C4-2B (cell line): ENCODE measurements around the gene ST6GALNAC6.
A peak's percentile ranks its signal among the peaks of the same experiment; 100 is the strongest.

Source experiments
- H3K27ac ChIP-seq: fragments of 450-650 bp; 2 replicates; pipeline ENCODE4 v1.5.1; 2017
- ZFX ChIP-seq: fragments of 450-650 bp; IDR thresholded peaks from 2 replicates; pipeline ENCODE4 v1.6.1; 2017
- TF ChIP-seq, protein P1 (sequence below): fragments of 450-650 bp; conservative IDR thresholded peaks from 2 replicates; pipeline ENCODE4 v1.5.1; 2017; ENCODE audit warnings: mild to moderate bottlenecking

ST6GALNAC6 gene

DNA sequence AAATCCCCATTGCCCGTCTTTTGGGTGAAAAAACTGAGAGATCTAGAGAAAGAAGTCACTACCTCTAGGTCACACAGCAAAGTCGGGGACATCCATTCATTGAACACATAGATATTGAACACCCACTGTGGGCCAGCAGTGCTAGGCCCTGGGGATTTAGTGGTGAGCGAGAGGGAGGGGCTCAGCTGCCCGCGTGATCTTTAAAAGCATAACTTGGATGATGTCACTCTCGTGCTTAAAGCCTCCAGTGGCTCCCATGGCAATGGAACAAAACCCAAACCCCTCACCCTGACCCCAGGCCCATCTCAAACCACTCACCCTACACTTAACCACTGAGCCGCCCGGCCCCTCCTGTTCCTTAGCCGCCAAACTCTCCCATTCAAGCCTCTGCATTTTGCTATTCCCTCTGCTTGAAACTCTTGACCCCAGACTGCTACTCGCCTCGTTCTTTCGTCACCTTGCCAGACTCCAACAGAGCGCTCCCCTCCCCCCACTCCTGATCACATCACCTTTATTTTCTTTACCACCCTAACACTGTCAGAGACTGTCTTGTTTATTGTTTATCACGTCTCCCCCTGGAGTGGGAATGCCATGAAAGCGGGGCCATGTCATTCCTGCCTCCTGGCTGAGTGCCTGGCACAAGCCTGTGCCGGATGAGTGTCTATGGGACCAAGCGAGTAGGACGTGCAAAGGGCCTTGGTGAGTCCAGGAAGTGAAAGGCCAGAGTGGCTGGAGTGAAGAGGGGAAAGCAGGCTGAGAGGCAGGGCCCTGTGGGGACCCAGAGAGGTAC, 31.9 kb upstream of the ST6GALNAC6 start:
- TF ChIP-seq, protein P1, sequence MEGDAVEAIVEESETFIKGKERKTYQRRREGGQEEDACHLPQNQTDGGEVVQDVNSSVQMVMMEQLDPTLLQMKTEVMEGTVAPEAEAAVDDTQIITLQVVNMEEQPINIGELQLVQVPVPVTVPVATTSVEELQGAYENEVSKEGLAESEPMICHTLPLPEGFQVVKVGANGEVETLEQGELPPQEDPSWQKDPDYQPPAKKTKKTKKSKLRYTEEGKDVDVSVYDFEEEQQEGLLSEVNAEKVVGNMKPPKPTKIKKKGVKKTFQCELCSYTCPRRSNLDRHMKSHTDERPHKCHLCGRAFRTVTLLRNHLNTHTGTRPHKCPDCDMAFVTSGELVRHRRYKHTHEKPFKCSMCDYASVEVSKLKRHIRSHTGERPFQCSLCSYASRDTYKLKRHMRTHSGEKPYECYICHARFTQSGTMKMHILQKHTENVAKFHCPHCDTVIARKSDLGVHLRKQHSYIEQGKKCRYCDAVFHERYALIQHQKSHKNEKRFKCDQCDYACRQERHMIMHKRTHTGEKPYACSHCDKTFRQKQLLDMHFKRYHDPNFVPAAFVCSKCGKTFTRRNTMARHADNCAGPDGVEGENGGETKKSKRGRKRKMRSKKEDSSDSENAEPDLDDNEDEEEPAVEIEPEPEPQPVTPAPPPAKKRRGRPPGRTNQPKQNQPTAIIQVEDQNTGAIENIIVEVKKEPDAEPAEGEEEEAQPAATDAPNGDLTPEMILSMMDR, result no peak
- TF ChIP-seq ZFX, result no peak
- peak overlapping the region; percentile 6 for H3K27ac ChIP-seq

DNA sequence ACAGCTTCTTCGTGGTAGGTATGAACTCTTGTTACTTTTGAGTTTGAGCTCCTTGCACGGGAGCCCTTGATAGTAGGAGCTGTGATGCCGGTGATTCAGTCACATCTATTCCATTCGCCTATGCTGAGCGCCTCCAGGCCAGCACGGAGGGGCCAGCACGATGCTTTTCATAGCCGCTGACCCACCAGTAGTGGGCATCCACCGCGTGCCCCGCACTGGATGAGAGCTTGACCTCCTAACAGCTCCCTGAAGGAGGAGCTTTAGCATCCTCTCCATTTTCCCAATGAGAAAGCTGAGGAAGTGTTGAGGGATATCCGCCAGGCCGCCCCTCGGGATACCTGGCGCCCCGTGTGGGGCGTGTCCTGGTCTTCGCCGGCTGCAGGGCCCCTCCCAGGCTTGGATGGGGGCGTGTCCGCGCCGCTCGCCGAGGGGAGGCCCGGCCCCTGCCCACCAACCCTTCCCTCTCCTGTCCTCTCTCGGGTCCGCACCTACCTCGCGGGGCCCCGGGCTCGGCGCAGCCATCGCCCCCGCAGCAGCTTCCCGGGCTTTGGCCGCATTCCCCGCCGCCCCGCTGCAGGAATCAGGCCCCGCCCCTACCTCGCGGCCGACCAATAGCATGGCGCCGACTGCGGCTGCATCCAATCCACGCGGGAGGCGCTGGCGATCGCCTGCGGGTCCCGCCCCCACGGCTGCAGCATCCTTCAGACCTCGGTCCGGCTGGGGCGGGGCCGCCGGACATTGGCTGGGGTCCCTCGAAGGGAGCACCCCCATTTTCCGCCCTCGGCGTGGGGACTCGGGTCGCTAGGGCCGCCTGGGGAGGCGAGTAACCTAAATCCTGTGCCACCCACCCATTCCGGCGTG, 31.1 kb upstream of the ST6GALNAC6 start, which contains the start of gene PIP5KL1:
PIP5KL1 (minus strand) TSS at position 547 of the 861 bp plus-strand sequence; CDS start at position 522, 25 bp downstream.
- H3K27ac ChIP-seq, result peak within 1 kb of the TSS; percentile 6
- TF ChIP-seq, protein P1, result no peak
- TF ChIP-seq ZFX, result no peak

DNA sequence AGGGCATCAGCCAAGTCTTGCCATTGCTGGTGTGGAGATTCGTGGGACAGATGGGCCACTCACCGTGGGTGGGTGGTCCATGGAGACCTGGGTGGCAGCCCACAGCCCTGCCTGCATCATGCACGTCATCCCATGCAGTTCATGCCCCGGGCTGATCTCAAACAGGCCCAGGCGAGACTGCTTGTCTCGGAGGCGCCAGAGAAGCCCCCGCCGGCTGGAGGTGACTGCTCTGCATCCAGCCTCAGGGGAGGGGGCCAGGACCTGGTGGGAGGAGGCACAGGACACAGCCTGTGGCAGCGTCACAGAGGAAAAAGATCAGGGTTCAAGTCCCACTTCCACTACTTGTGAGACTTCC, 30.2 kb upstream of the ST6GALNAC6 start:
- TF ChIP-seq, protein P1, result no peak
- TF ChIP-seq ZFX, result no peak
- H3K27ac ChIP-seq, result no peak overlapping the region

DNA sequence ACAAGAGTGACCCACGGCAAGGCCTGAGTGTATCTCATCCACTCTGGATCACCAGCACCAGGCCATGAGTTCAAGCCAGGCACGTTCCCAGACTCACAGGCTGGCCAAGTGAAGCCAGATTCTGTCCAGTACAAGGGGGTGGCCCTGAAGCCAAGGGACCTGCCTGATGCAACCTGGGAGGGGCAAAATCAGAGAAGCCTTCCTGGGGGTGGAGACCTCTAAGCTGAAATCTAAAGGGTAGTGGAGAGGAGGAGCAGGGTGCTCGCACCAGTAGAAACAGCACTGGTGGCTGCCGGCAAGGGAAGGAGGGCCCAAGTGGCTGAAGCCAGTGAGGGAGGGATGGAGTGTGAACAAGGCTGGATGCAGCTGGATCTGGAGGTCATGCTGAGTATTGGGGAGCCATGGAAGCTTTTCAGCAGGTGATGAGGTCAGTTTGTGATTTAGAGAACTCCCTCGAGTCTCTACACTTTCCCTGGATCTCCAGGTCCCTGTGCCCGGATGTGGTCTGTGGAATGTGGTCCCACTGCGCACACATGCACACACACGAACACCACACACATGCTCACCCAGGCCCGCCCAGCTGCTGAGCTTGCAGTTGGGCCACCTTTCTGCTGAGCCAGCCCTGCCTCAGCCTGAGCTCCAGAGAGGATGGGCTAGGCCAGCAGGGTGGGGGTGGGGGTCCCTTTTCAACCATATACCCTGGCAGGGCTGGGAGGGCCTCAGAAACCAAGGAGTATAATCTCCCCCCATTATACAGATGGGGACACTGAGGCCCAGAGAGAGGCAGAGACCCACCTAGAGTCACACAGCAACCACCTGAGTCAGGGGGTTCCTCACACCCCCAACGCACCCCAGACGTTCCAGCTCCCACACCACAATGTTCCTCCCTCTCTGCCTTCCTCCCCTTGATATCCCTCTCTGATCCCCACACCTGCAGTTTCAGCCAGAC, 29.5 kb upstream of the ST6GALNAC6 start:
- no peak overlapping the region for H3K27ac ChIP-seq
- TF ChIP-seq ZFX, result no peak
- TF ChIP-seq, protein P1, result no peak

DNA sequence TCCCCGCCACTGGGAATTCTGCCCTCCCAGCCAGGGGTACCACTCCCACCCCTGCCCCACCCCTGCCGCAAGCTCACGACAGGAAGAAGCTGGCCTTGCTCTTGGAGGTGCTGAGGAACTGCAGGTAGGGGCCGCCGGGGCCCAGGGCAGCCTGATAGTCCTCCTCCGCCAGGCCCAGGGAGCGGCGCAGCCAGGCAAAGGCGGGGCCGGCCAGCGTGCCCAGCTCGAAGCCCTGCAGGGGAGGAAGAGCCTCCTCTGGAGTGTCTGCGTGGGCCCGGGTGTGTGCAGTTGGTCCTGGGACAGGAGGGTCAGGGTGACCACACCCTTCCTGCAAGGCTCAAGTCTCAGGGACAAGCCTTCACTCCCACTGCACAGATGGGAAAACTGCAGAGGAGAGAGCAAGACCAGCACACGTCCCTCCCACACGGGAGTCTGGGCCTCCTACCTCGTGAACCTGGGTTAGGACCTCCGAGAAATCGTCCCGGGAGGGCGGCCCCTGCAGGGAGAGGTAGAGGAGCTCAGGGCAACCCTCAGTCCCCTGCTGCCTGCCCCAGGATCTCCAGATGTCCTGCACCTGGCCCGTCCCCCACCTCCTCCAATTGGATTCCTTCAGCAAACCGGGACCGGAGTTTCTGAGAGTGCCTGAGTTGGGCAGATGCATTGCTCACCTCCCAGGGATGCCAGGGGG, 28.7 kb upstream of the ST6GALNAC6 start:
- no peak overlapping the region for H3K27ac ChIP-seq
- TF ChIP-seq, protein P1, result no peak
- no peak for TF ChIP-seq ZFX

DNA sequence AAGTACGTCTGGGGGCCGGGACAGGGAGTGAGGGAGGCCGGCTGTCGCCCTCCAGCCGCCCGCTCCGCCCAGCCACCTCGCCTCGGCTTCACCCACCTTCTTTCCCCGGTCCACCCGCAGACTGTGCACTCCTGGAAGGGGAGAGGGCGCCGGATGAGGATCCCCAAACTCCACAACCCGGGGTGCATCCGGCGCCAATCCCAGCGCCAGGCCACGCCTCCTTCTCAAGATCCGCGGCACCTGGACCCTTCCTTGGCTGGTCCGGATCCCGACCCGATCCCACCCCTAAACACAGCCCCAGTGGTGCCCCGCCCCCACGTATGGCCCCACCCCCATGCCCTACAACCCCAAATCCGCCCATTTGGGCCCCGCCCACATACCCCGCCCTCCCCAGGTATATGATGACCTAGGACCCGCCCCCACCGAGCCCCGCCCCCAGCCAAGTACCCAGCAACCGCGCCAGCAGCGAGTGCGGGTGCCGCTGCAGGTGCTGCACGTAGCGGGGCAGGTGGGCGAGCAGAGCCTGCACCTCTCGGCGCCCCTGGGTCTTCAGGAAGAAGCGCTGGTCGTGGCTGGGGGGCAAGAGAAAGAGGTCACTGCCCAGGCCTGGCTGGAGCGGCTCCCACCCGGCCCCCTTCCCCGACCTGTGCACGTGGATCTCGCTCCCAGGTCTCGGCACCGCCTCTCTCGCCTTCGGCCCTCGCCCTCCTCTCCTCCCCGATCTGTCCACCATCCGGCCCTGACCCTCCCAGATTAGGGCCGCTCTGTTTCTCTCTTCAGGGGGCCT, 28.0 kb upstream of the ST6GALNAC6 start:
- TF ChIP-seq, protein P1, result no peak
- H3K27ac ChIP-seq, result no peak overlapping the region
